Measurements from ENCODE around the gene TMCC3.

DNA sequence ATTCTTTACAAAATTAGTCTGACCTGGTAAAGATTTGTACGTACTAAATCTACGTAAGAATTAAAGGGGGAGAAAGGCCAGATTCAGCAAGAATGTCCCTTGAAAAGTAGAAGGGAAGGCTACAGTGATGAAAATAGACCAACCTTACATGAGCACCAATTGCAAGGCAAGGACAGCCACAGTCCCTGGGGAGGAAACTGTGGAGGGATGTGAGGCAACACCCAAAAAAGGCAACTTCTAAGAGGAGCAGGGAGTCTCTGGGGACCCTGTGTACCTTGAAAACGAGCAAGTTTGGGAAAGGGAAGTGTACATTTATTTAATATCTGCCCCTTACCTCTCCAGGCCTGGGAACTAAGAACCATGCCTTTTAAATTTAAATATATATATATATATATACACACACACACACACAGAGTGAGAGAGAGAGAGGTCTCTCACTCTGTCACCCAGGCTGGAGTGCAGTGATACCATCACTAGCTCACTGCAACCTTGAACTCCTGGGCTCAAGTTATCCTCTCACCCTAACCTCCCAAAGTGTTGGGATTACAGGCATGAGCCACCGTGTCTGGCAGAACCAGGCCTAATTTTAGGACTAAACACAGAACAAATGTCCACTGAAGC is 56.4 kb downstream of the TMCC3 start:
- TF ChIP-seq, protein P1, sequence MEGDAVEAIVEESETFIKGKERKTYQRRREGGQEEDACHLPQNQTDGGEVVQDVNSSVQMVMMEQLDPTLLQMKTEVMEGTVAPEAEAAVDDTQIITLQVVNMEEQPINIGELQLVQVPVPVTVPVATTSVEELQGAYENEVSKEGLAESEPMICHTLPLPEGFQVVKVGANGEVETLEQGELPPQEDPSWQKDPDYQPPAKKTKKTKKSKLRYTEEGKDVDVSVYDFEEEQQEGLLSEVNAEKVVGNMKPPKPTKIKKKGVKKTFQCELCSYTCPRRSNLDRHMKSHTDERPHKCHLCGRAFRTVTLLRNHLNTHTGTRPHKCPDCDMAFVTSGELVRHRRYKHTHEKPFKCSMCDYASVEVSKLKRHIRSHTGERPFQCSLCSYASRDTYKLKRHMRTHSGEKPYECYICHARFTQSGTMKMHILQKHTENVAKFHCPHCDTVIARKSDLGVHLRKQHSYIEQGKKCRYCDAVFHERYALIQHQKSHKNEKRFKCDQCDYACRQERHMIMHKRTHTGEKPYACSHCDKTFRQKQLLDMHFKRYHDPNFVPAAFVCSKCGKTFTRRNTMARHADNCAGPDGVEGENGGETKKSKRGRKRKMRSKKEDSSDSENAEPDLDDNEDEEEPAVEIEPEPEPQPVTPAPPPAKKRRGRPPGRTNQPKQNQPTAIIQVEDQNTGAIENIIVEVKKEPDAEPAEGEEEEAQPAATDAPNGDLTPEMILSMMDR (conservative IDR thresholded peaks at IDR 0.05; ENCODE audit: low read length) = no peak
- no peak for TF ChIP-seq EZH2phosphoT487 (IDR thresholded peaks at IDR 0.05; ENCODE audit: borderline replicate concordance, low read depth, low read length)

Measured in OCI-LY7 (cell line).